HG03469 (cell line): ENCODE data around the gene FAM83E.

Experiments
- ATAC-seq: cut with Tn5 transposase; IDR thresholded peaks from one replicate; pipeline ENCODE4 v1.9.1; 2021; ENCODE audit warnings: mild to moderate bottlenecking, moderate library complexity, moderate number of reproducible peaks; ENCODE audit not compliant: unreplicated experiment

Gene FAM83E

DNA sequence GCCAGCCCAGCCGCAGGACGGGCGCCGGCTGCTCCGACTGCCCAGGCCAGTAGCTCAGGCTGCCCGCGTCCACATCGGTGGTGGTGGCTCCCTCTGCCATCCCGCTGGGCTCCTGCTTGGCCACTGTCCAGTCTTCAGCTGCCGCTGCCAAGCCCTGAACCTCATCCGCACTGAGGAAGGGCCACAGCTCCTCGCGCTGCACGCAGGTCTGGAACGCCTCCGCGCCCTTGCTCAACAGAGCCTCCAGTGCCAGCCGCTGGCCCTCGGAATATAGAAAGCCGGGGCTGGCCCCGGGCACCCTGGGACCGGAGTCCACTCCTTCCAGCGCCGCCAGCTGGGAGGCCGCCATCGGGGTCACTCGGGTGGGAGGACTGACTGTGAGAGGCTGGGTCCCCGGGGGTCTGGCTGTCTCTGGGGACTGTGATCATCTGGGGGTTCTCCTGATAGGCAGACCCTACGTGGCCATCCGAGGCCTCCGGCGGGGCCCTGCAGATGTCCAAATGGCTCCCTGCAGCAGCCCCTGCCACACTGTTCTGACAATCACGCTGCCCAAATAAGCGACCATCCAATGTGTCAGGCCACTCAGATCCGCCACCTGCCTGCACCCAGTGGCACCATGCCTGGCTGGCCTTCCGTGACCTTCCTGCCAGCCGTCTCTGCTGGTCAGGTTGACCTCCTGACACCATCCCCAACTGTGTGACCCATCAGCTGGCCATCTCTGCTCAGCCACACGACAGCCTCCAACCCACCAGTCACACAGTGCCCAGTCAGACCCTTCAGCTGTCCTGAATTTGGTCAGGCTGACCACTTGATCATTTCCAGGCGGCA is 1.6 kb downstream of the FAM83E start:
- ATAC-seq: no peak

DNA sequence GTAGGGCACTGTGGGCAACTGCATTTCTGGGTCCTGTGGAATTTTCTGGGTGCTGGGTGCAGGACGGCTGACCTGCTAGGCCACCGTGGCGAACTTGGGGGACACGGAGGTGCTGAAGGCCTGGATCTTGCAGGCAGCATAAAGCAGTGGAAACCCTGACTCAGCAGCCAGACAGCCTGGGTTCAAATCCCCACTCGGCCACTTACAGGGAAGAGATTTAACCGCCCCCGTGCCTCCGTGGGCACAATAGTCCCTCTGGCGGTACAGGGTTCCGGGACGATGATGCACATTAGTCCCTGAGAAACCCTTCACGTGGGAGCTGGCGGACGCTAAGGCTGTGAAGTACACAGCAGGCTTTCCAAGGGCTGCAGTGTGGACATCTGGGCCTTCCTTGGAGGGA is 3.0 kb downstream of the FAM83E start:
- ATAC-seq: no peak

DNA sequence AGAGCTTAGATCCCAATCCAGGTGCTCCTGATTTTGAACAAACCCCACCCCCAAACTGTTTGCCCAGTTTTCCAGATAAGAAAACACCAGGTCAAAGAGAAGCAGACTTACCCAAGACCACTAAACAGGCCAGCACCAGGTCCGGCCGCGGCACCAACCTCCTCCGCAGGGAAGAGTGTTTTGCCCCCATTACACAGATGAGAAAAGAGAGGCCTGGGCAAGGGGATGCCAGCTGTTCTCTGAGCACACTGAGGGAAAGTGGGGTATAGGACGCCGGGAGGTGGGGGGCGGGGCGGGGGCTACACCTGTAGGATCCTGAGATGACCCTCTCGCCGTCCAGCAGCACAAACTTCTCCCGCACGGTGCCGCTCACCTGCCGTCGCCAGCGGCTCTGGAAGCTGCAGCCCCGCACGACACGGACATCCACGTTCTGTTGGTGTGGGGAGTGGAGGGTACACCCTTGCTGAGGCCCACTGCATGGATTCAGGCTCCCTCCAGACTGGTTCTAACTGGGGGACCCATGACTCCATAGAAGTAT is 5.2 kb downstream of the FAM83E start:
- no peak for ATAC-seq

DNA sequence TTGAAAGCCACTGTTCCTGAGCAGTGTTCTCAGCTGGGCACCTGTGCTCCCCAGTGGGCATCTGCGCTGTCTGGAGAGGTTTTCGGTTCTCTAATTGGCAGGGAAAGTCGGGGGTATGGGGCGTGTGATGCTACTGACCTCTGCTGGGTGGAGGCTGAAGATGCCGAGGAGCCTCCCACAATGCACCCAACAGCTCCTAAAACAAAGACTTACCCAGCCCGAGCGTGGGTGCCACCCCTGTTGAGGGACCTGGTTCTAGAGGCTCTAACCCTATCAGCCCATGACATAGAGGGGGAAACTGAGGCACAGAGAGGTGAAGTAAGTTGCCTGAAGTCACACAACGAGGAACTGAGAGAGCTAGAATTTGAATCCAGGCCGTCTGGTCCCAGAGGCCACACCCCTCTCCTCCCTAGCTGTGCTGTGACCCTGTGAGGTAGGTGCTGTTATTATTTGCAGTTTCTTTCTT is 6.0 kb downstream of the FAM83E start:
- ATAC-seq: no peak

DNA sequence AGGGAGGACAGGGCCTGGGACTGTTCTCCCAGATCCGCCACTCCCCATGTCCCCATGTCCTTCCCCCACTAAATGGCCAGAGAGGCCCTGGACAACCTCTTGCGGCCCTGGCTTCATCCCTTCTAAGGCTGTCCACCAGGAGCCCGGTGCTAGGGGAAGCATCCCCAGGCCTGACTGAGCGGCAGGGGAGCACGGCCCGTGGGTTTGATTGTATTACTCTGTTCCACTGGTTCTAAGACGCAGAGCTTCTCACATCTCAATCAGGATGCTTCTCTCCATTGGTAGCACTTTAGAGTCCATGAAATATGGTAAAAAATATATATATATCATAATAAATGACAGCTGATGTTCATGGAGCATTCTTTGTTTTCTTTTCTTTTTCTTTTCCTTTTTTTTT is 7.5 kb downstream of the FAM83E start:
- no peak for ATAC-seq

DNA sequence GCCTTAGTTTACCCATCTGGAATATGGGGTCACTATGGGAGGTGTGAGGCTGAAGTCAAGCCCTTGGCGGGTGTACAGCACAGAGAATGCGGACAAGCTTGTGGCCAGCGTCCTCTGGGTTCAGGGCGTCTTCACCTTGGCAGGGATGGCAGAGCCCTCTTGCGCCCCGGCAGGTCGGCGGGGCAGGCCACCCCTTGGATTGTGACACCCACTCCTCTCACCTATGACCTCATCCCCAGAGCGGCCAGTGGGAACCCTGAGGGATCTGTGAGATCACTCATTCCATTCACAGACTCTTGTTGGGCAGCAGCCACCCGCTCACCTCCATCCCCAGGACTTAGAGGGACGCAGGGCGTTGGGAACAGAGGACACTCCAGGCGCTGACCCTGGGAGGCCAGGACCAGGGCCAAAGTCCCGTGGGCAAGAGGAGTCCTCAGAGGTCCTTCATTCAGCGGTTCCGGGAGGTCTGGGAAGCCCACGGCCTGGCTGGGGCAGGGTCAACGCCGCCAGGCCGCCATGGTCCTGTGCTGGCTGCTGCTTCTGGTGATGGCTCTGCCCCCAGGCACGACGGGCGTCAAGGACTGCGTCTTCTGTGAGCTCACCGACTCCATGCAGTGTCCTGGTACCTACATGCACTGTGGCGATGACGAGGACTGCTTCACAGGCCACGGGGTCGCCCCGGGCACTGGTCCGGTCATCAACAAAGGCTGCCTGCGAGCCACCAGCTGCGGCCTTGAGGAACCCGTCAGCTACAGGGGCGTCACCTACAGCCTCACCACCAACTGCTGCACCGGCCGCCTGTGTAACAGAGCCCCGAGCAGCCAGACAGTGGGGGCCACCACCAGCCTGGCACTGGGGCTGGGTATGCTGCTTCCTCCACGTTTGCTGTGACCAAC is 8.2 kb downstream of the FAM83E start, which contains the start of gene SPACA4:
SPACA4 (plus strand) TSS at position 280 of the 896 bp plus-strand sequence; CDS start at position 517, 237 bp downstream.
- ATAC-seq: no peak

DNA sequence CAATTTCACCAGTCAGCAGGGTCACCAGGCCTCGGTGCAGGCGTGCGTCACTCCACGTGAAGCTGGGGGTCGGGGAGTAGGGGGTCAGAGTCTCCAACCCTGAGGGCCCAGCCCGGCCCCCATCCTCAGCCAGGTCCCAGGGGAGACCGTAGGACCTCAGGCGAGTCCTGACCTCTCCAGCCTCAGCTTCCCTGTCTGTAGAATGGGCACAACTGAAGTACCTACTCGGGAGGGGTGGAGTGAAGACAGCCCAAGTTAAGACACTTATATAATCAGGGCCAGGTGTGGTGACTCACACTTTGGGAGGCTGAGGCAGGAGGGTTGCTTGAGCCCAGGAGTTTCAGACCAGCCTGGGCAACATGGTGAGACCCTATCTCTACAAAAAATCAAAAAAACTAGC is 11.0 kb downstream of the FAM83E start:
- ATAC-seq: no peak

DNA sequence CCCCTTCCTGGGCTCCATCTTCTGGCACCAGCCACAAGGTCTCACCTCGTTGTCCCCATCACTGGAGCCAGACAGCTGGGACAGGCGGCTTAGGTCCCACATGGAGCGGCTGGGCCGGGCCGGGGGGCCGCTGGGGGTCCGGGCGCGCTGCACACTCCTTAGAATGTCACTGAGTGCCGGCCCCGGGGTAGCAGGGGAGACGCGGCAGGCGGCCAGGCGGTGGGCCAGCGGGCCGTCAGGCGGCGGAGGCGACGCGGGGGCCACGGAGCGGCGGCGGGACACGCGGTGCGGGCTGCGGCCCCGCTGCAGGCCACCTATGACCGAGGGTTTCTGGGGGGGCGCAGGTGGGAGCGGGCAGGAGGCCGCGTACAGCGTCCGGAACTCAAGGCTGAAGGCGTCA is 11.4 kb downstream of the FAM83E start:
- no peak for ATAC-seq

DNA sequence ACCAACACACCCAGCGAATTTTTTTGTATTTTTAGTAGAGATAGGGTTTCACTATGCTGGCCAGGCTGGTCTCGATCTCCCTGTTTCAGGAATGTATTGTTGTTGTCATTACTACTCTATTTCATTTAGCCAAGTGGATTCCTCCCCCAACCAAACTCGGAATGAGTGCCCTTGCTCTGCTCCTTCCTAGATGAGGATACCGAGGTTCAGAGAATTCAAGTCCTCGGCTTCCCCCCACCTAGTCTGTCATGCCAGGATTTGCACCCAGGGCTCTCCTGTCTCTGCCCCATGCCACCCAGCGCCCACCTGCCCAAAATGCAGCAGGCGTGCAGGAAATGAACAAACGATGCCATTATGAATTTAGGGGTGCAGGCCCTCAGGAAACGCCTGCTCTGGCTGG is 11.9 kb downstream of the FAM83E start:
- no peak for ATAC-seq

DNA sequence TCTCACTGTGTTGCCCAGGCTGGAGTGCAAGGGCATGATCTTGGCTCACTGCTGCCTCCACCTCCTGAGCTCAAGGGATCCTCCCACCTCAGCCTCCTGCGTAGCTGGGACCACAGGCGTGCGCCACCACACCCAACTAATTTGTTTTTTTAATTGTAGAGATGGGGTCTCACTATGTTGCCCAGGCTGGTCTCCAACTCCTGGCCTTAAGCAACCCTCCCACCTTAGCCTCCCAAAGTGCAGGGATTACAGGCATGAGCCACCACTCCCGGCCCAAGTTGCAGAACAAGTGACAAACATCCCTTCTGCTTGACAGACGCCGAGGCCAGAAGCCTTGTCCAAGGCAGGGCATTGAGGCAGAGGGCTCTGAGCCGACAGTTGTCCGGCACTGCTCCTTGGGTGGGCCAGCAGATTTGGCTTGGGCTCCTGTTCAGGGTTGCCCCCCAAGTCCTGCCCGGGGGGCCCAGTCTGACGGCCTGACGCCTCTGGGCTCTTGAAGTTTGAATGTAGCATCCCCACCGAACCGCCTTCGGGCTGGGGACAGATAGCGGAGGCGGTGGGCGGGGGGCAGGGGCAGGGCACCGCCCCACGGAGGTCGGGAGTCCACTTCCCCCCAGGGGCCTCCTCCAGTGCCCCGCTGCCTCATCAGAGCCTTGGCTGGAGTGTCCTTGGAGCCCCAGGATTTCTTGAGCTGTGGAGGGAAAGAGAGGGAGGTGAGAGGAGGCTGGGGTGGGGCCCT is 14.0 kb downstream of the FAM83E start:
- ATAC-seq: no peak

DNA sequence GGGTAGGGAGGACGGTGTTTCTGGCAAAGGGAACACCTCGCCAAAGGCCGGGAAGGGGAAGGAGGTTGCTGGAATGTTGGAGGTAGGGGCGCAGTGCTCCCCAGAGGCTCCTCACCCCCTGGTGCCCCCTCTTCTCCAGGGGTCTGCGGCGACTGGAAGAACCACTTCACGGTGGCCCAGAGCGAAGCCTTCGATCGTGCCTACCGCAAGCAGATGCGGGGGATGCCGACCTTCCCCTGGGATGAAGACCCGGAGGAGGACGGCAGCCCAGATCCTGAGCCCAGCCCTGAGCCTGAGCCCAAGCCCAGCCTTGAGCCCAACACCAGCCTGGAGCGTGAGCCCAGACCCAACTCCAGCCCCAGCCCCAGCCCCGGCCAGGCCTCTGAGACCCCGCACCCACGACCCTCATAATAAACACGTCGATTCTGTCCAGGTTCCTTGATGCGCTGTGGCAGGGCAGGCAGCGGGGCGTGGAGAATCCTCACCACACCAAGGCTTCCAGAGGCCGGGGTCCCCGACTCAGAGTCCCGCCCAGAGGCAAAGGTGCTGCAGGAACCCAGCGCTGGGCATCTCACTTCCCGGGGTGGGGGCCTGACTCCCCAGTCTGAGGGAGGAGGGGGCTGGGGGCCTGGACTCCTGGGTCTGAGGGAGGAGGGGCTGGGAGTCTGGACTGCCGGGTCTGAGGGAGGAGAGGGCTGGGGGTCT is 15.7 kb downstream of the FAM83E start:
- ATAC-seq: no peak

DNA sequence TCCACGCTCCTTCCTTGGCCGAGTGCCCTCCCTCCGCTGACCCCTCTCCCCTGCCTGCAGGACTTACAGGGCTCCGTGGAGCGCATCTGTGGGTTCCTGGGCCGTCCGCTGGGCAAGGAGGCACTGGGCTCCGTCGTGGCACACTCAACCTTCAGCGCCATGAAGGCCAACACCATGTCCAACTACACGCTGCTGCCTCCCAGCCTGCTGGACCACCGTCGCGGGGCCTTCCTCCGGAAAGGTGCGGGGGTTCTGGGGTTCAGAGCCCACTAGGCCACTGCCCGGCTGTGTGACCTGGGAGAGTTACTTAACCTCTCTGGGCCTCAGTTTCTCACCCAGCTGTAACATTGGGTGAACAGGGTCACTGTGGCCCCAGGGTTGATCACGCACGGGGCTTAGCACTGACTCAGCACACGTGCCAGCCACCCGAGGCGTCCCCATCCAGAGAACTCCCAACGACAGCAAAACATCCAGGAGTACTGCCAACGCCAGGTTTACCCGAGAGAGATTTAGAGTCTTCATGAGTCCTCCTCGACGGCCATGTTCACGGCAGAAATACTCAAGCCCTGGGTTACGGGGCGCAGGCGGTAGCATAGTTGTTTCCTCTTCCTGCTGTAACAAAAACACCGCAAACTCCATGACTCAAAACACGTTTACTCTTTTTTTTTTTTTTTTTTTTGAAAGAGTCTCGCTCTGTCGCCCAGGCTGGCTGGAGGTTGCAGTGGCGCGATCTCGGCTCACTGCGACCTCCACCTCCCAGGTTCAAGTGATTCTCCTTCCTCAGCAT is 18.0 kb downstream of the FAM83E start:
- ATAC-seq: no peak

DNA sequence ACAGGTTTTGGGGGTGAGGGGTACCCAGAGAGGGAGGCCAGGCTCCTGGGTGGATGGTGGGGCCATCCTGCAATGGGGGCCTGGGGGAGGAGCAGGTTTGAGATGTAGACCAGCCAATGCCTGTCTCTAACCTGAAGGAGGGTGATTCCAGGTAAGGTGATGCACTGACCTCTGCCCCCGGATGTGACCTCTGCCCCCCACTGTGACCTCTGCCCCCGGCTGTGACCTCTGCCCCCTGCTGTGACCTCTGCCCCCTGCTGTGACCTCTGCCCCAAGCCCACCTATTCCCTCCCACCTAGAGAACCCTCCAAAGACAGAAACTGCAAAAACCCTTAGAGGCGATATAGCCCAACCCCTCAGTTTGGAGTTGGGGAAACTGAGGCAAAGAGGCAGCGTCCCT is 18.6 kb downstream of the FAM83E start:
- ATAC-seq: no peak

DNA sequence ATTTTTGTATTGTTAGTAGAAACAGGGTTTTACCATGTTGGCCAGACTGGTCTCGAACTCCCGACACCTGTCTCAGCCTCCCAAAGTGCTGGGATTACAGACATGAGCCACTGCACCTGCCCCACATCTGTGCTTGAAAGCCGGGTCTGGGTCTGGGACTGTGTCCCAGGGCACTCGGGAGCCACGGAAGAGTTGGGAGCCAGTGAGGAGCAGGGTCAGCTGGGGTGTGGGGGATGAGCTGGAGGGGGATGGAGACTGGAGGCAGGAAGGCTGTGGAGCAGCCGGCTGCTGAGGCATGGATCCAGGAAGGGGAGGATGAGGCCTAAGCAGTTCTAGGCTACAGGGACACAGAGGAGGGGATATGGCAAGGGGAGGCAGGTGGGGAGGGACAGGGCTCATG is 19.0 kb downstream of the FAM83E start:
- no peak for ATAC-seq

DNA sequence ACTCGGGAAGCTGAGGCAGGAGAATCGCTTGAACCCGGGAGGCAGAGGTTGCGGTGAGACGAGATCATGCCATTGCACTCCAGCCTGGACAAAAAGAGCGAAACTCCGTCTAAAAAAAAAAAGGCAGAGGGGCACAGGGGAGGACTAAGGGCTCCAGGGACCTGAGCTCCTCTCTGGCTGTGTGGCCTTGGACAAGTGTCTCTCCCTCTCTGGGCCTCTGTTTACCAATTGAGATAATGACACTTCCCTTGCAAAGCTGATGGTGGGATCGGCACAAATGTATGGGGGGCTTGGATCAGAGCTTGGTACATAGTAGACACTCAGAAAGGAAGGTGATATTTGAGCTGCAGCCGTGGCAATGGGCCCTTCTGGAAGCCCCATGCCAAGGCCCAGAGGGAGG is 19.7 kb downstream of the FAM83E start:
- no peak for ATAC-seq

DNA sequence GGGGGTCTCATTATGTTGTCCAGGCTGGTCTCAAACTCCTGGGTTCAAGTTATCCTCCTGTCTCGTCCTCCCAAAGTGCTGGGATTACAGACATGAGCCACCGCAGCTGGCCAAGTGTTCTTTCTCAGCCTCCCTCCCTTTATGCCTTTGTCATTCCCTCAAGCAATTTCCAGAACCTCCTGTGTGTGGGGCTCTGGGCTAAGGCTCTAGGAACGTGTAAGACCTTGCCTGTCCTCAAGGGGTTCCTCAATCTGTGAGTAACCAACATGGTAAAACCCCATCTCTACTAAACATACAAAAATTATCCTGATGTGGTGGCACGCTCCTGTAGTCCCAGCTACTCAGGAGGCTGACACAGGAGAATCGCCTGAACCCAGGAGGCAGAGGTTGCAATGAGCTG is 23.9 kb downstream of the FAM83E start:
- ATAC-seq: no peak

DNA sequence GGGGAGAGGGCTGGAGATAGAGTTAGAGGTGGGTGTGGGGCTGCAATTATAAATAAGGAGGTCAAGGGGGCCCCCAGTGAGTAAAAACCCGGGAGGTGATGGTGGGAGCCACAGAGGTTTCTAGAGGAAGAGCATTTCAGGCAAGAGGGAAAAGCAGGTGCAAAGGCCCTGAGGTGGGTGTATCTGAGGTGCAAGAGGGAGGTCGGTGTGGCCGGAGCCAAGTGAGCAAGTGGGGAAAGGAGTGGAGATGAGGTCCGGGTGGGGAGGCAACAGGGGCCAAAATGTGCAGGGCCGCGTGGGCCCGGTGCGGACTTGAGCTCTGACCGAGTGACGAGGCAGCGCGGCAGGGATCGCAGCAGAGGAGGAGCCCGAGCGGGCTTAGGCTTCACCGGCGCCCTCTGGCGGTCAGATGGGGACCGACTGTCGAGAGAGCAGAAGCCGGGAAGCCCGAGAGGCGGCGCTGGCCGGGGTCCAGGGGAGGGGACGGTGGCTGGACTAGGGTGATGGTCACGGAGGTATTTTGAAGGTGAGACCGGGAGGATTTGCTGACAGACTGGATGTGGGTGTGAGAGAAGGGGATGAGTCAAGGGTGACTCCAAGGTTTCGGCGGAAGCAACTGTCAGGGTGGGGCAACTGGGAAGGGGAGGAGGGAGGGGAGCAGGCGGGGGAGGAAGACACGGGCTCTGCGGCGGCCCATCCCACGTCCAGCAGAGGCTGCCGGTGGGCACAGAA is 26.0 kb downstream of the FAM83E start:
- ATAC-seq: no peak

DNA sequence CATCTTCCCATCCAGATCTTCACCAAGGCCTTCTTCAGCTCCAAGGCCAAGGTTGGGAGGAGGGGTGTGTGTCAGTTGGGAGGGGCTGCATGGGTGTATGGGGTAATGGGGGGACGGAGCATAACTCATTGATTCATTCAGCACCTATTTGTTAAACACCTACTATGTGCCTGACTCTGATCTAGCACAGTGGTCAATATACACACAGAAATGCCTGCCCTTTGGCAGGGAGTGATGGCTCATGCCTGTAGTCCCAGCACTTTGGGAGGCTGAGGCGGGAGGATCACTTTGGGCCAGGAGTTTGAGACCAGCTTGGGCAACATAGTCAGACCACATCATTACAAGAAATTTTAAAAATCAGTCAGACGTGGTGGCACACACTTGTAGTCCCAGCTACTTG is 27.5 kb downstream of the FAM83E start:
- no peak for ATAC-seq

DNA sequence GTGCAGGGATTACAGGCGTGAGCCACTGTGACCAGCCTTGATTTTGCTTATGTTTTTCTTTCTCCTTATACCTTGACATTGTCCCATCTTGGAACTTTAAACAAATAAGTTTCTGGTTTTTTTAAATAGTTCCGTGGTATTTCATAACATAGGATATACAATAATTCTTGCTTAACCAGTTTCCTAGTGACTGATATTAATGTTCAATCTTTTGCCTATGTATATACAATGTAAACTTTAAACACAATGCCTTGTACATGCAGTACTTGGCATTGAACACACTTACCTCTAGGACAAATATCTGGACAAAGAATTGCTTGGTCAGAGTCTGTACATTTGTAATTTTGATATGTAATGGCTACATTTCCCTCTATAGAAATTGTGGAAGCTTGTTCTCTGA is 32.7 kb downstream of the FAM83E start:
- ATAC-seq: no peak
